HG03064 (cell line): ENCODE measurements around the gene XNDC1N.
"Not testable (repeated sequence)": the region's sequence is repeated elsewhere in the genome, so short reads cannot be mapped to it uniquely, and the experiment has no call there.

Experiments used
- ATAC-seq: cut with Tn5 transposase; IDR thresholded peaks from one replicate; pipeline ENCODE4 v1.9.1; 2021; ENCODE audit warnings: low read depth; ENCODE audit not compliant: unreplicated experiment

The XNDC1N gene

DNA sequence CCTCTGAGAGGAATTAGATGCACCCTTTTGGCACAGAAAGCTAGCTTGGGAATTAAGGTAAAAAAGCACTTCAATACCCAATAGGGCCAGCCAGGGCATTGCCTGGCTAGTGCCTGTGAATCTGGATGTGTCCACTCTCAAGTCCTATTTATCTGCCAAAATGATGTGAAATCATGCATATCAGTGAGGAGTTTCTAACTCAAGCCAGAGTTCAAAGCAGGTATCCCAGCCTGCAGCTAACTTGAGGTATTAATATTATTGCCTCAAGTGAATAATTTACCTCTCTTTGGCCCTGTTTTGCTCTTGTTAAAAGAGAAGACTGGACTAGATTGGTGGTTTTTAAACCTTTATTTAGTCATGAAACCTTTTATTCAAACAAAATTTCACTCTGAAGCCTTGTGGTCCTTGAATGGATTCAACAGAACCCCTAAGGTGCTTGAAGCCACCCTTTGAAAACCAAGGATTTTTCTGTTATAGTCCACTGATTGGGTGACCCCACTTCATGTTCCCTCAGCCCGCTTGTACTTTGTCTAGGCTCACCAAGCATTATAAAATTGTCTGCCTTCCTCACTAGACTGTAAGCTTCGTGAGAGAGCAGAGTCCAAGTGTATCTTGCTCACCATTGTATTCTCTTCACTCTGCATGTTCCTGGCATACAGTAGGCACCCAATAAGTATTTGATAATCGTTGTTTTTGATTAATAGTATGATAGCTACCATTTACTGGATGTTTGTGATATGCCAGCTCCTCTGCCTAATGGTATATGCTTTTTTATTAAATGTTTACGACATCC, 4.9 kb upstream of the XNDC1N start:
- no peak for ATAC-seq

DNA sequence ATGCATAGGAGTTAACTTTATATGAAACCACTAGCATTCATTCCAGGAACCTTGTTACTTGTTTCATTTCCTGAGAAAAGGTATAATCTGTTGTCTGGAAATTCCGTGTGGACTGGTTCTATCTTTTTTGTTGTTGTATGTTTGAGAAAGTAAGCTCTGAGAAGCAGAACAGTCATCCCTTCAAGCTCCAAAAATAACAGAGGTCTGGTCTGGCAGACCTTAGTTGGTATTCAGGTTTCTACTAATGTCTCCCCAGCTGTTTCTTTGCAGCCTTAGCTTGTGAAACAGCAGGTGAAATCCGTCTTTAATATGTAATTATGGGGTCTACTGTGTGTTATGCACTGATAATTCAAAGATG, 2.8 kb upstream of the XNDC1N start:
- ATAC-seq, result no peak

DNA sequence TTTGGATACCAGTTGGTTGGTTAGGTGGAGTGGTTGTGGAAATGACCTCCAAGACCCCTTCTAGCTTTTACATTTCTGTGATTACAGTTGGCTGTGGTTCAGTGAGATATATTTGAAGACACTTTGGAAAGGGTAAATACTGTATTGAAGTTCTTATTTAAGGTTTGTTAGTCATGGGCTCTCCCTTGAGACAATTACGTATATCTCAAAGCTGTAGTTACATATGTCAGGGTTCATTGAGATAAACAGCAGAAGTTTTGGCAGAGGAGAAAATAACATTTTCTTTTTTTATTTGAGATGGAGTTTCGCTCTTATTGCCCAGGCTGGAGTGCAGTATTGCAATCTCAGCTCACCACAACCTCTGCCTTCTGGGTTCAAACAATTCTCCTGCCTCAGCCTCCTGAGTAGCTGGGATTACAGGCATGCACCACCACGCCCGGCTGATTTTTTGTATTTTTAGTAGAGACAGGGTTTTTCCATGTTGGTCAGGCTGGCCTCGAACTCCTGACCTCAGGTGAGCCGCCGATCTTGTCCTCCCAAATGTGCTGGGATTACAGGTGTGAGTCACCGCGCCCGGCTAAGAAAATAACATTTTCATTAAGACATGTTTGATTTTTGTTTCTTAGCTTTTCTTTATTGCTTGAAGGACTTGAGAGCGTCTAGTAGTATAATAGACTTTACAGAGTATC, 2.3 kb upstream of the XNDC1N start:
- ATAC-seq, result no peak

DNA sequence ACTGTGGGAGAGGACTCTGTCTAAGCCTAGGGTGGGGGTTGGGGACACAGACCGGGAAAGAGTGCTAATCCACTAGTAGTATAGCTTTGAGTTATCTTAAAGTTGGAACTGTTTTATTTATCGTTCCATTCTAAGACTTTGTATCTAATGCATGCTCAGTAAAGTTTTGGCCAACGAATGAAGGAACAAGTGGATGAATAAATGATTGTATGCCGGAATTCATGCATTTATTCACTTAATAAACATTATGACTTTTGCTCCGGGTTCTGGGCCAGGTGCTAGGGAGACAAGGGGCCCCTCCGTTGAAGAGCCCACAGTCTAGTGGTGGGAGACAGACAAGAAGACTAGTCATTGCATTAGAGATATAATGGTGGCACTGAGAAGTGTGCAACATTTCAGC, 1.1 kb upstream of the XNDC1N start:
- ATAC-seq, result no peak

DNA sequence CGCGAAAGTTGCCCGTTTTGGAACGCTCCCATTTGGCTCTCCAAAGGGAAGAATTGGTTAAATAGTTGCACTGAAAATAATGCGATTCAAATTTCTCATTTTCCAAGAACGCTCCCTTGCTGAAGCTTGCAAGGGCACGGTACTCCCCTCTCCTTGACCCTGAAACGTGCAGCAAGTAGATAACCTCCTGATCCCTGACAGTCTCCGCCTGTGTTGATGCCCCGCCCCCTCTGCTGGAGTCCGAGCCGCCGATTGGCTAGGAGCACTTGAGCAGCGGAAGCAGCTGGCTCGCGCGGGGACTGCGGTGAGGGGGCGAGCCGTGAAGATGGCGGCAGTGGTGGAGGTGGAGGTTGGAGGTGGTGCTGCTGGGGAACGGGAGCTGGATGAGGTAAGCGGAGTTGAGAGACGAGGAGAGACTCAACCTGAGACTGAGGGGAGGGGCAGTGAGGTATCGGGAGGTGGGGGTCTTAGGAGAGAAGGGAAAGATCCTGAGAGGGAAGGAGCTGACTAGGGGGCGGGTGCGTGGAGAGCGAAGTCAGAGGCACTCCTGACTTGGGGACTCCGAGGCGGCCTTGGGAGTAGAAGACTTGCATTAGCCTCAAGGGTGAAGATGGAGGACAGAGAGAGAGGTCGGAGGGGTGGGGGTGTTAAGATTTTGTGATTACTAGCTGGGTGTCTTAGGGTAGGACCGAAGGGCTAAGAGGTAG, 496 bp upstream of the XNDC1N start, which contains the start of gene RNF121:
RNF121 (plus strand) TSS at position 310 of the 707 bp plus-strand sequence; CDS start at position 326, 16 bp downstream.
- ATAC-seq, result peak; percentile 69

DNA sequence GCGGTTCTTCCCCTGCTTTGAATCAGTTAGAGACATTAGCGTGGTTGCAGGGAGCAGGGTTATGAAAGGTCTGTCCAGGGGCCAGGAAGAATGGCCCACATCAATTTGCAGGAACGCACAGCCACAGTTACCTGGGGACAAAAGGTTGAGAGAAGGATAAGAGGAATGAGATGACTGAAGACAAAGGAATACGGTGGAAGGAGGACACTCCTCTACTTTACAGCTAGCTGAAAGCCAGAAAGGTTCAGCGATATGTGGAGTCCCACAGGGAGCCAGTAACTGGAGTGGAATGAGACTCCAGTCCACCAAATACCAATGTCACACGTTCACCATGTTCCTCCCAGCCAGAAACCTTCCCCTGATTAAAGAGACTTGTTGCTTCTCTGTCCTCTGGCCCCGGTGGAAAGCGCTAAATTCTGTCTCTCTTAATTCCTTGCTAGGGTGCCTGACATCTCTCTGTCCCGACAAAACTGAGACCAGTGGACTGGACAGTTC, 10.7 kb downstream of the XNDC1N start:
- ATAC-seq, result no peak

DNA sequence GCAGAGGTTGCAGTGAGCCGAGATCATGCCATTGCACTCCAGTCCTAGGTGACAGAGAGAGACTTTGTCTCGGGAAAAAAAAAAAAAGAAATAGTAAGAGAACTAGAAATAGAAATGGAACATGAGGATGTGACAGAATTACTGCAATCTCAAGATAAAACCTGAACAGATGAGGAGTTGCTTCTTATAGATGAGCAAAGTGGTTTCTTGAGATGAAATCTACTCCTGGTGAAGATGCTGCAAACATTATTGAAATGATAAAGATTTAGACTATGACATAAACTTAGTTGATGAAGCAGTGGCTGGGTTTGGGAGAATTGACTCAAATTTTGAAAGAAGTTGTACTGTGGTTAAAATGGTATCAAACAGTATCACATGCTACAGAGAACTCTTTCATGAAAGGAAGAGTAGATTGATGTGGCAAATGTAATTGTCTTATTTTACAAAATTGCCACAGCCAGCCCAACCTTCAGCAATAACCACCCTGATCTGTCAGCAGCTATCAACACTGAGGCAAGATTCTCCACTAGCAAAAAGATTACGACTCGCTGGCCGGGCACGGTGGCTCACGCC, 13.7 kb downstream of the XNDC1N start:
- ATAC-seq, result no peak

DNA sequence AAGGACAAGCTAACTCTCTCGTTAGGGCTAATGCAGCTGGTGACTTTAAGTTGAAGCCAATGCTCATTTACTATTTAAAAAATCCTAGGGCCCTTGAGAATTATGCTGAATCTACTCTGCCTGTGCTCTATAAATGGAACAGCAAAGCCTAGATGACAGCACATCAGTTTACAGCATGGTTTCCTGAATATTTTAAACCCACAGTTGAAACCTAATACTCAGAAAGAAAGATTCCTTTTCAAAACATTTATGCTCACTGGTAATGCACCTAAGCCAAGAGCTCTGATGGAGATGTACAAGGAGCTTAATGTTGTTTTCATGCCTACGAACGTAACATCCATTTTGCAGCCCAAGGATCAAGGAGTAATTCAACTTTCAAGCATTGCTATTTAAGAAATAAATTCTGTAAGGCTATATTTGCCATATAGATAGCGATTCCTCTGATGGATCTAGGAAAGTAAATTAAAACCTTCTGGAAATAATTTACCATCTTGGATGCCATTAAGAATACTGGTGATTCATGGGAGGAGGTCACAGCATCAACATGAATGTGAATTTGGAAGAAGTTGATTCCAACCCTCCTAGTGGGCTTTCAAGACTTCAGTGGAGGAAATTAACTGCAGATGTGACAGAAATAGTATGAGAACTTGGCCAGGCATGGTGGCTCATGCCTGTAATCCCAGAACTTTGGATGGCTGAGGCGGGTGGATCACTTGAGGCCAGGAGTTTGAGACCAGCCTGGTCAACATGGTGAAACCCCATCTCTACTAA, 14.5 kb downstream of the XNDC1N start:
- no peak for ATAC-seq

DNA sequence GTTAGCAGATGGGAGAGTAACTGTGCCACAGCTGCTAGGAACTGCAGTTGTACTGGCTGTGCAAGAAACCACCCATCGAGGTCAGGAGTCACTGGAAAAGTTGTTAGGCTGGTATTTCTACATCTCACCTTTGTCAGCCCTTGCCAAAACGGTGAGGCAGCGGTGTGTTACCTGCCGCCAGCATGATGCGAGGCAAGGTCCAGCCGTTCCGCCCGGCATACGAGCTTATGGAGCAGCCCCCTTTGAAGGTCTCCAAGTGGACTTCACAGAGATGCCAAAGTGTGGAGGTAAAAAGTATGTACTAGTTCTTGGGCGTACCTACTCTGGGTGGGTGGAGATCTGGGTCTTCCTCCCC, 16.4 kb downstream of the XNDC1N start:
- not testable (repeated sequence) for ATAC-seq

DNA sequence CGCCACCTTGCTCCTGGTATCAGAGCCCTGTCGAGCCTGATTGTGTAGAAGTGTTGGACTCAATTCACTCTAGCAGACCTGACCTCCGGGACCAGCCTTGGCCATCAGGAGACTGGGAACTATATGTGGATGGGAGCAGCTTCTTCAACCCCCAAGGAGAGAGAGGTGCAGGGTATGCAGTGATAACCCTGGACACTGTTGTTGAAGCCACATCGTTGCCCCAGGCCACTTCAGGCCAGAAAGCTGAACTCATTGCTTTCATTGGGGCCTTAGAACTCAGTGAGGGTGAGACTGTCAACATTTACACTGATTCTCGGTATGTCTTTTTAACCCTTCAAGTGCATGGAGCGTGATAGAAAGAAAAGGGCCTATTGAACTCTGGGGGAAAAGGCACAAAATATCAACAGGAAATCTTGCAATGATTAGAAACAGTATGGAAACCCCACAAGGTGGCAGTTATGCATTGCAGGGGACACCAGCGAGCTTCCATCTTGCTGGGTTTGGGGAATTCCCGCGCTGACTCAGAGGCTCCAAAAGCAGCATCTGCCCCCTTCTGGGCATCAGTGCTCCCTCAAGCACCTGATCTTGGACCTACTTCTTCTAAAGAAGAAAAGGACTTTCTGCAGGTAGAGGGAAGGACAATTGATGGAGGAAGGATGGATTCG, 16.9 kb downstream of the XNDC1N start:
- ATAC-seq, result not testable (repeated sequence)

DNA sequence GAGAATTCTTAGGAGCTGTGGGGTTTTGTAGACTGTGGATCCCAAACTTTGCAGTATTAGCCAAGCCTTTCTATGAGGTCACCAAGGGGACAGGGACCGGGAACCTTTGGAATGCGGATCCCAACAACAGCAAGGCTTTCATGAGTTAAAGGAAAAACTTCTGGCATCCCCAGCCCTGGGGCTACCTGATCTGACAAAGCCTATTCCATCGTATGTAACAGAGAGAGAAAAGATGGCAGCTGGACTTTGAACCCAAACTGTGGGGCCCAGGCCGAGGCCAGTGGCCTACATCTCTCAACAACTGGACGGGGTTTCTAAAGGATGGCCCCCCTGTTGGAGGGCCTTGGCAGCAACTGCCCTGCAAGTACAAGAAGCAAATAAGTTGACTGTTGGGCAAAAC, 17.6 kb downstream of the XNDC1N start:
- ATAC-seq, result not testable (repeated sequence)

DNA sequence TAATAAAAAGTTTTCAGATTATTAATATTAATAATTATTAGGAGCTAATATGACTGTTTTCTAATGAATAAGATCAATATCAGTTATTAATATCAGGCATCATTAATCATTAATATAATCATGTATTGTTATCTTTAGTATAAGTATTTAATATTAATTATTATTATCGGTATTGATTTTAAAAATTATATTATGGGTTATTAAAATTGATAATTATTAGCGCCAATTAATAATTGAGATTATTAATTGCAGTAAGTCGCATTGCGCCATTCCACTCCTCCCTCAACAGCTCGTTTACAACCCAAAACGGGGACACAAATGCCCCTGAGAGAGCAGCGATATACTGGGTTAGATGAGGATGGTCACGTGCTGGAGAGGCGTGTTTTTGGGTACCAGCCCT, 20.2 kb downstream of the XNDC1N start:
- no peak for ATAC-seq

DNA sequence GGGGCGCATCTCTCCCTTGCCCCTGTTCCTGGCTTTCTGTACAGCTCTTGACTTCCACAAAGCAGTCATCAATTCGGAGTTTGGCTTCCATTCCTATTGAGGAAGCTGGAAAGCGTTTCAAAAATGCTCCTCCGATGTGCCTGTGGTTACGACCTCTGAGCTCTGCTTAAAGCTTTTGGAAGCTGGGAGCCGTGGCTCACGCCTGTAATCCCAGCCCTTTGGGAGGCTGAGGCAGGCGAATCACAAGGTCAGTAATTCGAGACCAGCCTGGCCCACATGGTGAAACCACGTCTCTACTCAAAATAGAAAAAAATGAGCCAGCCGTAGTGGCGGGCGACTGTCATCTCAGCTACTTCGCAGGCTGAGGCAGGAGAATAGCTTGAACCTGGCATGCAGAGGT, 27.3 kb downstream of the XNDC1N start:
- not testable (repeated sequence) for ATAC-seq

DNA sequence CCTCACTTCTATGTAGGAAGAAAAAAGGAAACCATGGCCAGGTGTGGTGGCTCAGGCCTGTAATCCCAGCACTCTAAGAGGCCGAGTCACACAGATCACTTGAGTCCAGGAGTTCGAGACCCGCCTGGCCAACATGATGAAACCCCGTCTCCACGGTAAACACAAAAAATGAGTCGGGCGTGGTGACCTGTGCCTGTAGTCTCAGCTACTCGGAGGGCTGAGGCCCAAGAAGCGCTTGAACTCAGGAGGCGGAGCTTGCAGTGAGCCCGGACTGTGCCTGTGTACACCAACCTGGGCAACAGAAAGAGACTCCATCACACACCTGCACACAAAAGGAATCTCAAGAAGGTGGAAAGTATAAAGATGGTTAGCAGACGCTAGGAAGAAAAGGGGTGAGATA, 32.4 kb downstream of the XNDC1N start:
- ATAC-seq, result no peak

DNA sequence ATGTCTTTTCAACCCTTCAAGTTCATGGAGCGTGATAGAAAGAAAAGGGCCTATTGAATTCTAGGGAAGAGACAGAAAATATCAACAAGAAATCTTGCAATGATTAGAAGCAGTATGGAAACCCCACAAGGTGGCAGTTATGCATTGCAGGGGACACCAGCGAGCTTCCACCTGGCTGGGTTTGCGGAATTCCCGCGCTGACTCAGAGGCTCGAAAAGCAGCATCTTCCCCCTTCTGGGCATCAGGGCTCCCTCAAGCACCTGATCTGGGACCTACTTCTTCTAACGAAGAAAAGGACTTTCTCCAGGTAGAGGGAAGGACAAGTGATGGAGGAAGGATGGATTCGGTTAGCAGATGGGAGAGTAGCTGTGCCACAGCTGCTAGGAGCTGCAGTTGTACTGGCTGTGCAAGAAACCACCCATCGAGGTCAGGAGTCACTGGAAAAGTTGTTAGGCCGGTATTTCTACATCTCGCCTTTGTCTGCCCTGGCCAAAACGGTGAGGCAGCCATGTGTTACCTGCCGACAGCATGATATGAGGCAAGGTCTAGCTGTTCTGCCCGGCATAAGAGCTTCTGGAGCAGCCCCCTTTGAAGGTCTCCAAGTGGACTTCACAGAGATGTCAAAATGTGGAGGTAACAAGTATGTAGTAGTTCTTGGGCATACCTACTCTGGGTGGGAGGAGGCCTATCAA, 39.1 kb downstream of the XNDC1N start:
- not testable (repeated sequence) for ATAC-seq

DNA sequence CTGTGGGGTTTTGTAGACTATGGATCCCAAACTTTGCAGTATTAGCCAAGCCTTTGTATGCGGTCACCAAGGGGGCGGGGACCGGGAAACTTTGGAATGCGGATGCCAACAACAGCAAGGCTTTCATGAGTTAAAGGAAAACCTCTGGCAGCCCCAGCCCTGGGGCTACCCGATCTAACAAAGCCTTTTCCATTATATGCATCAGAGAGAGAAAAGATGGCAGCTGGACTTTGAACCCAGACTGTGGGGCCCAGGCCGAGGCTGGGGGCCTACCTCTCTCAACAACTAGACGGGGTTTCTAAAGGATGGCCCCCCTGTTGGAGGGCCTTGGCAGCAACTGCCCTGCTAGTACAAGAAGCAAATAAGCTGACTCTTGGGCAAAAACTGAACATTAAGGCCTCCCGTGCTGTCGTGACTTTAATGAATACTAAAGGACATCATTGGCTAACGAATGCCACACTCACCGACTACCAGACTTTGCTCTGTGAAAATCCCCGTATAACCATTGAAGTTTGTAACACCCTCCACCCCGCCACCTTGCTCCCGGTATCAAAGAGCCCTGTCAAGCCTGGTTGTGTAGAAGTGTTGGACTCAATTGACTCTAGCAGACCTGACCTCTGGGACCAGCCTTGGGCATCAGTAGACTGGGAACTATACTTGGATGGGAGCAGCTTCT, 39.9 kb downstream of the XNDC1N start:
- not testable (repeated sequence) for ATAC-seq

DNA sequence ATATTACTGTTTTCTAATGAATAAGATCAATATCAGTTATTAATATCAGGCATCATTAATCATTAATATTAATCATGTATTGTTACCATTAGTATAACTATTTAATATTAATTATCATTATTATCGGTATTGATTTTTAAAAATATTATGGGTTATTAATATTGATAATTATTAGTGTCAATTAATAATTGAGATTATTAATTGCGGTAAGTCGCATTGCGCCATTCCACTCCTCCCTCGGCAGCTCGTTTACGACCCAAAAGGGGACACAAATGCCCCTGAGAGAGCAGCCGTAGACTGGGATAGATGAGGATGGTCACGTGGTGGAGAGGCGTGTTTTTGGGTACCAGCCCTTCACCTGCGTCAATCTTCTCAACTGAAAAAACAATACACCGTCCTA, 42.6 kb downstream of the XNDC1N start:
- not testable (repeated sequence) for ATAC-seq
